ENCODE measurements around the gene A4GALT. TPM values are rescaled to one million over a fixed set of nuclear protein-coding genes. Genes with fewer than 3 reads are reported as not detected.
"Not testable (repeated sequence)": the region's sequence is repeated elsewhere in the genome, so short reads cannot be mapped to it uniquely, and the experiment has no call there.

Gene A4GALT, protein sequence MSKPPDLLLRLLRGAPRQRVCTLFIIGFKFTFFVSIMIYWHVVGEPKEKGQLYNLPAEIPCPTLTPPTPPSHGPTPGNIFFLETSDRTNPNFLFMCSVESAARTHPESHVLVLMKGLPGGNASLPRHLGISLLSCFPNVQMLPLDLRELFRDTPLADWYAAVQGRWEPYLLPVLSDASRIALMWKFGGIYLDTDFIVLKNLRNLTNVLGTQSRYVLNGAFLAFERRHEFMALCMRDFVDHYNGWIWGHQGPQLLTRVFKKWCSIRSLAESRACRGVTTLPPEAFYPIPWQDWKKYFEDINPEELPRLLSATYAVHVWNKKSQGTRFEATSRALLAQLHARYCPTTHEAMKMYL
- not detected for total RNA-seq

DNA sequence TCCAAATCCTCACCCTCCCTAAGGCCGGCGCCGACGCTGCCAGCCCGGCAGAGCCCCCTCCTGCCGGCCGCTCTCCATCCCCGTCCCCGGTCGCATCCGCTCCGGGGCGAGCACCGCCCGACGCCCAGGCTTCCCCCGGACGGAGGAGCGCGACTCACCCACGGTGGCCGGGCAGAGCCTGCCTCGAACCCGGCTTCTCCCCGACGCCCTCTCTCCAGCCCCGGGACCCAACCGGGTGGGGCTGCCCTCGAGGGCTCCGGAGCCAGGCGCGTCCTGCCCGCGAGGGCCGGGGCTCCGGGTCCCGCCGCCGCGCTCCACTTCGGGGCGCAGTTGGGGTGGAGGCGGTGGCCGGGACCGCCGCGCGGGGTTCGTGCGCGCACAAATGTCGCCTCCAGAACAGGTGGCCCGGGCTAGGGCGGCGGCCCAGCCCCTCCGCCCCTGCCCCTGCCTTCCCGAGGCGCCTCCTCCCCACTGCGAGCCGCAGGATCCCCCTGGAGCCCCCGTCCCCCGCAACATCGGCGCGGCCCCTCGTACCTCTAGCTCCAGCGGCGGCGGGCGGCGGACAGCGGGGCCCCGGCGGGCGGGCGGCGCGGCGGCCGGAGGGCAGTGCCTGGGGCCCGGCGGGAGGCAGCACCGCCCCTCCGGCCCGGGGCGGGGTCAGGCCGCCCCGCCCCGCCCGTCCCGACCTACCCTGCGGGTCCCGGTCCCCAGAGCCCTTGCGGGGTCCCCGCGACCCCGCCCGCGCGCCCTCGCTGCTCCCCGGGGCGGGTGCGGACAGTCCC, at the start of gene A4GALT:
Gene A4GALT, minus strand, starts transcription at position 608 of the 782 bp plus-strand sequence. CDS start 26,919 bp downstream, outside the sequence.
- H3K27me3 Mint-ChIP-seq, result peaks cover 64% of the 10 kb centered on the region

DNA sequence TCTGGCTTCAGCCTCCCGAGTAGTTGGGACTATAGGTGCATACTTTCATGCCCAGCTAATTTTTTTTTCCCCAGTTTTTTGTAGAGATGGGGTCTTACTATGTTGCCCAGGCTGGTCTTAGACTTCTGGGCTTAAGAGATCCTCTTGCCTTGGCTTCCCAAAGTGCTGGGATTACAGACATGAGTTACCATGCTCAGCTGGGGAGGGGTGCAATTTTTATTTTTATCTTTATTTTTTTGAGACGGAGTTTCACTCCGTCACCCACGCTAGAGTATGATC, 49.7 kb upstream of the A4GALT start:
- POLR2A ChIA-PET, result no interaction called here
- Mint-ChIP-seq H3K4me3 (no peak overlapping the region), H3K4me1 (no peaks in the 10 kb centered on the region), H3K36me3 (no peaks in the 10 kb centered on the region), H3K27ac (no peak overlapping the region), H3K9me3 (no peaks in the 10 kb centered on the region), H3K27me3 (no peaks in the 10 kb centered on the region)
- DNase-seq (no peak), ATAC-seq (ENCODE audit: low read depth) (no peak)

More for the DNA sequence above, at the start of gene A4GALT:
- POLR2A ChIA-PET, result interaction anchor here (0.6 kb wide), 1 partner anchor 106 kb away, joined by 3 read pairs; the partner anchor contains the start of gene POLDIP3
- Mint-ChIP-seq H3K4me3 (peak within 1 kb of the TSS; percentile 46), H3K9me3 (no peaks in the 10 kb centered on the region), H3K27ac (no peak within 1 kb of the TSS), H3K36me3 (no peaks in the 10 kb centered on the region), H3K4me1 (peaks cover 15% of the 10 kb centered on the region)
- peak; percentile 43 for DNase-seq
- ATAC-seq (ENCODE audit: low read depth), result peak; percentile 69

DNA sequence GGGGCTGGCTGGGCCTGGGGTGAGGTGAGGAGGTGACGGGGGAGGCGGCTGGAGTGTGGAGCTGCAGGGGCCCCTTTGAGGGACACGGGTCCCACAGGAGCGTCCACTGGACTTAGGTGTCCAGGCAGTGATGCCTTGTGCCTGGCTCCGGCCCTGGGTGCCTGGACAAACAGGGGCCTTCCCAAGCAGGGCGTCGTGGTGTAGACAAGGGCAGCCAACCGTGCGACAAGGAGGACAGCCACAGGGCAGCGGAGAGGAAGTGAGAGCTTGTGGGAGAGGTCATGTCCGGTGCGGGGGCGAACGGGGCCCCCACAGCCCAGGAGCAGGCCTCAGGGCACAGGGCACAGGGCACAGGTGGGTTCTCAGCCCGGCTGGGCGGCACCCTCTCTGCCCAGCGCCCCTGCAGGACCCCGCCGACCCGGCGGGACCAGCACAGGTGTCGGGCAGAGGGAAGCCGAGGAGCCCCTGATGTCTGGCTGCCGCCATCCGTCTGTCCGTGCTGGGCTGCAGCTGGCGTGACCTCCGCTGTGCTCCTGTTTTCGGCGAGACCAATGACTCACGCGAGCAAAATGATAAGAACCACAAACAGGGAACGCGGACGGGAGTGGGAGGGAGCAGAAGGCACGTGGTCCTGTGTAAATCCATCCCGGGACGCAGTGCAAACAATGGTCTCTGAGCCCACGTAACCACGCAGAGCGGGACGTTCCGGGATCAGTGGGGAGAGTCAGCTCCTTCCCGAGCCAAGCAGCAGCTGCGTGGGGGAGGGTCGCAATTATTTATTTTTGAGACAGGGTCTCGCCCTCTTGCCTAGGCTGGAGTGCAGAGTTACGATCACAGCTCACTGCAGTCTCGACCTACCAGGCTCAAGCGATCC, 49.1 kb upstream of the A4GALT start:
- POLR2A ChIA-PET, result no interaction called here
- ATAC-seq (ENCODE audit: low read depth), result no peak
- Mint-ChIP-seq H3K4me1 (no peaks in the 10 kb centered on the region), H3K9me3 (no peaks in the 10 kb centered on the region), H3K36me3 (no peaks in the 10 kb centered on the region), H3K27me3 (no peaks in the 10 kb centered on the region), H3K4me3 (no peak overlapping the region), H3K27ac (no peak overlapping the region)
- DNase-seq, result no peak

DNA sequence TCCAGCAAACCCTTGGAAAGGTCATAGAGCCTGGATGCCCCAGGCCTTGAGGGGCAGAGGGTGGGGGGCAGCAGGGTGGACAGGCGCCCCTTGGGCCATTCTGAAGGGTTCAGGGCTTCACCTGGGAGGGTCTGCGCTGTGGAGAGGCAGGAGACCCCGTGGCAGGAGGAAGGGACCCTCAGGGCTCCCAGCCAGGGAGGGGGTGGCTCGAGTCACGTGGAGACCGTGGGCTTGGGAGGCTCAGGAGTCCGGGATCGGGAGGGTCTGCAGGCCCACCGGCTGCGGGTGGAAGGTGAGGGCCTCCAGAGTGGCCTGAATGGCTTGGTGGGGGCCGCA, 48.5 kb upstream of the A4GALT start:
- Mint-ChIP-seq H3K4me3 (no peak overlapping the region), H3K27ac (no peak overlapping the region), H3K27me3 (no peaks in the 10 kb centered on the region), H3K36me3 (no peaks in the 10 kb centered on the region), H3K9me3 (no peaks in the 10 kb centered on the region), H3K4me1 (no peaks in the 10 kb centered on the region)
- ATAC-seq (ENCODE audit: low read depth) (no peak), DNase-seq (no peak)
- POLR2A ChIA-PET, result no interaction called here

DNA sequence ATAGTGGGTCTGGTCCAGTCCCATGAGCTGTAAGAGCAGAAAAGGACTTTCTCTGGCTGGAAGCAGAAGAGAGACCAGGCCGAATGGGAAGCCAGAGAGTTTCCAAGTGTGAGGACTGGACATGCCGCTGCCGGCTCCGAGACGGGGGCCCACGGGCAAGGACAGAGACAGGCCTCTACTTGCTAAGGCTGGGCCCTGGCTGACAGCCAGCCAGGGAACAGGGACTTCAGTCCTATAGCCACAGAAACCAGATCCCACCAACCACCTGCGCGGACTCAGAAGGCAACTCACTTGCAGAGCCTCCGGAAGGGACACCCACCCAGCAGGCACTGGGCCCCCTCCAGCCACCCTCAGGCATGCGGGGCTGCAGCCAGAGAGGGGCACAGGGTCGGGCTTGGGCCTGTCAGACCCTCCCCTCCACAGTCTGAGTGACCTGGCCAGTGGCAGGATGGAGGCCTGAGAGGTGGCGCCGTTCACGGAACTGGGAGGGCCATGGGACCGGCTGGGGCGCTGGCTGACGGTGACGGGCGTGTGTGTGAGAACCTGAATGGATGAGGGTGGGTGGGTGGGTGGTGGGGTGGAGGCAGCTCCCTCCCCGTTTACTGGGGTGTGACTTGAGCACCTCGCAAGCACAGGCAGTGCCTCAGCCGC, 47.8 kb upstream of the A4GALT start:
- no peaks in the 10 kb centered on the region for H3K36me3 Mint-ChIP-seq
- DNase-seq (no peak), ATAC-seq (ENCODE audit: low read depth) (no peak)
- no peaks in the 10 kb centered on the region for H3K4me1 Mint-ChIP-seq
- H3K4me3 Mint-ChIP-seq, result no peak overlapping the region
- H3K27me3 Mint-ChIP-seq, result no peaks in the 10 kb centered on the region
- no peaks in the 10 kb centered on the region for H3K9me3 Mint-ChIP-seq
- no peak overlapping the region for H3K27ac Mint-ChIP-seq
- POLR2A ChIA-PET, result interaction anchor here (0.6 kb wide), 1 partner anchor 1338 kb away, joined by 6 read pairs; no protein-coding TSS in a partner anchor

DNA sequence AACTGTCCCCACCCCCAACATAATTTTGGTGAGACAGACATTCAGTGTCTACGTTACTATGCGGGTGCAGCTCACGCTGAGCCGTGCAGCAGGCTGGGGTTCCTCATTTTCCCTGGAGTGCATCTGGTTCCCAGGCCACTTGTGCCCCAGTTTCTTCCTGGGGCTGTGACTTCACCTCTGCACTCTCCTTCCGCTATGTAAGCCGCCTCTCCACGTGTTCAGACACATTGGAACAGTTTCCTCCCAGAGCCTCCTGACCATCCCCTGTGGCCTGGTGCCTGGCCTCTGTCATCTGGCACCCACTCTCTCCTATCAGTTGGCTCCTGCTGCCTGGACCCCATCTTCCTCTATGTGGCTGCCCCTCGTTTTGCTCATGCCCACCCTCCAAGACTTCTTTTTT, 46.2 kb upstream of the A4GALT start:
- Mint-ChIP-seq H3K27me3 (peaks cover 2% of the 10 kb centered on the region), H3K27ac (no peak overlapping the region), H3K9me3 (no peaks in the 10 kb centered on the region), H3K4me3 (no peak overlapping the region), H3K36me3 (no peaks in the 10 kb centered on the region), H3K4me1 (no peaks in the 10 kb centered on the region)
- no peak for DNase-seq
- ATAC-seq (ENCODE audit: low read depth), result no peak
- POLR2A ChIA-PET, result no interaction called here

DNA sequence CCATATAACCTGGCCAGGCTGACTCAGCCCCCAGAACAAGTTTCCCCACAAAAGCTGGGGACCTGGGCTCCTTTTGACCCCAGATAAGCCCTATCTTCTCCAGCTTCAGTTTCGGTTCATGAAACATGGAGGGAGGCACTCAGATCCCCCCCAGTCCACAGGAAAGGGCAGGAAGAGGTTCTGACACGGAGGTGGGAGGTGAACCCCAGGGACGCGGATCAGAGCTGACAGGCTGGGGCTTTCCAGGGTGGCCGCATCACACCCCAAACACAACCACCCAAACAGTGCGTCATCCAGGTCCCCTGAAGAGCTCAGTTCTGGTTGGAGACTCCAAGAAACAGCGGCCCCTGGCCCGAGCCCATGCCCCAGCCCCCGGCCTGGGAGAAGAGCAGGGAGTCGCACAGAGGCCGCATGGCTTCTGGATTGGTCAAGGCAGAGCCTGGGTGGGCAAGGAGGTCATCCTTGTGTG, 44.3 kb upstream of the A4GALT start:
- no peaks in the 10 kb centered on the region for H3K9me3 Mint-ChIP-seq
- H3K27ac Mint-ChIP-seq, result no peak overlapping the region
- ATAC-seq (ENCODE audit: low read depth) (no peak), DNase-seq (no peak)
- H3K27me3 Mint-ChIP-seq, result peaks cover 2% of the 10 kb centered on the region
- no peaks in the 10 kb centered on the region for H3K36me3 Mint-ChIP-seq
- no peaks in the 10 kb centered on the region for H3K4me1 Mint-ChIP-seq
- POLR2A ChIA-PET, result no interaction called here
- H3K4me3 Mint-ChIP-seq, result no peak overlapping the region

DNA sequence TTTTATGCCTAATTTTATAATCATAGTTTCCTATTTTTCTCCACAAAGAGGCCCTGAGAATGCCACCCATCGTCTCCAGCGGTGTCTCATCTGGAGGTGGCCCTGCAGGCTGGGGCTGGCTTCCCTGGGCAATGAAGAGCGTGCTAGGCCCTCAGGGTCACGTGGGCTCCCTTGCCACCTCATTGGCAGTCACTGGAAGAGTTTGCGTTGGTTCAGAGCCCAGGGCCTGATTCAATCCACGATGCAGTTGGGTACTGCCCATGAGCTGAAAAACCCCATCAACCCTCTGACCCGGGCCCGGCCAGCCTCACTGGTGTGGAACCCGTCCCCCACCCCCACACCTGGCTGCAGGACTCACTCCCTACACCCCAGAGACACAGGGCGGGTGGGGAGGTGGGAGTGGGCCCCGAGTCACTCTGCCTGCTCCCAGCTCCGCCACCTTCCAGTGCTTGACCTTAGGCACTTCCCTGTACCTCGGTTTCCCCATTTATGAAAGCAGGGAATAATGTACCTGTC, 43.4 kb upstream of the A4GALT start:
- POLR2A ChIA-PET, result no interaction called here
- no peak for DNase-seq
- Mint-ChIP-seq H3K9me3 (no peaks in the 10 kb centered on the region), H3K36me3 (no peaks in the 10 kb centered on the region), H3K27me3 (peaks cover 2% of the 10 kb centered on the region), H3K27ac (no peak overlapping the region), H3K4me3 (no peak overlapping the region), H3K4me1 (no peaks in the 10 kb centered on the region)
- ATAC-seq (ENCODE audit: low read depth), result no peak

DNA sequence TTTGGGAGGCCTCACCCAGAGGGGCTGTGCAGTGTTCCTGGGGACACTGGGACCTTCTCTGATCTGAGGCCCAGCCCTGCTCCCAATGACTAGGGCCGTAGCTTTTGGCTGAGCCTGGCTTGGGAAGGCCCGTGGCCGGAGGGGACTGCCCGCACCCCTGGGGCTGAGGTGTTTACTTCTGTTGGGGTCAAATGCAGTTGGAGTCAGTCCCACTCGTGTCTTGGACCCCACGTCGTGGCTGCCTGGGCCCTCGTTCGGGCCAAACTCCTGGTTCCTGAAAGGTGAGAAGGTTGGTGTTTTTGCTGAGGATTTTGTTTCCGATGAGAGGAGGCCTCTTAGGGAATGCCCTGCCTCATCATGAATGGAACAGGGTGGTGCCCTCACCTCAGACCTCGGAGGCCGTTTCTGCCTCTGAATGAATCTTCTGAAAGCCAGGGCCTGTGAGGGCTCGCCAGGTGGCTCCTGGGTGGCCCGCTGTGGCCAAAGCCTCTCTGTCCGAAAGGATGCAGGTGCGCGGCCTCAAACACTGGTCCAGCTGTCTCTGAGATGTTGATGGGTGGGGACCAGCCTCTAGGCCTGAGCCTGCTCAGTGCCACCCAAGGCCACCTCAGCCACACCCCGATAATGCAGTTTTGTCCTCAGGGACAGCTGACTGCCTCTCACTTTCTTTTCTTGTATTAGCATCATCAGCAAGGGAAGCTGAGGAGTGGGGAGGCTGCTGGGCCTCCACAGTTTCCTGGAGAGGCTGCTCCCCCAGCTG, 40.3 kb upstream of the A4GALT start:
- Mint-ChIP-seq H3K27ac (no peak overlapping the region), H3K36me3 (no peaks in the 10 kb centered on the region), H3K4me1 (no peaks in the 10 kb centered on the region), H3K27me3 (peaks cover 7% of the 10 kb centered on the region), H3K9me3 (no peaks in the 10 kb centered on the region), H3K4me3 (no peak overlapping the region)
- POLR2A ChIA-PET, result no interaction called here
- ATAC-seq (ENCODE audit: low read depth) (no peak), DNase-seq (no peak)

DNA sequence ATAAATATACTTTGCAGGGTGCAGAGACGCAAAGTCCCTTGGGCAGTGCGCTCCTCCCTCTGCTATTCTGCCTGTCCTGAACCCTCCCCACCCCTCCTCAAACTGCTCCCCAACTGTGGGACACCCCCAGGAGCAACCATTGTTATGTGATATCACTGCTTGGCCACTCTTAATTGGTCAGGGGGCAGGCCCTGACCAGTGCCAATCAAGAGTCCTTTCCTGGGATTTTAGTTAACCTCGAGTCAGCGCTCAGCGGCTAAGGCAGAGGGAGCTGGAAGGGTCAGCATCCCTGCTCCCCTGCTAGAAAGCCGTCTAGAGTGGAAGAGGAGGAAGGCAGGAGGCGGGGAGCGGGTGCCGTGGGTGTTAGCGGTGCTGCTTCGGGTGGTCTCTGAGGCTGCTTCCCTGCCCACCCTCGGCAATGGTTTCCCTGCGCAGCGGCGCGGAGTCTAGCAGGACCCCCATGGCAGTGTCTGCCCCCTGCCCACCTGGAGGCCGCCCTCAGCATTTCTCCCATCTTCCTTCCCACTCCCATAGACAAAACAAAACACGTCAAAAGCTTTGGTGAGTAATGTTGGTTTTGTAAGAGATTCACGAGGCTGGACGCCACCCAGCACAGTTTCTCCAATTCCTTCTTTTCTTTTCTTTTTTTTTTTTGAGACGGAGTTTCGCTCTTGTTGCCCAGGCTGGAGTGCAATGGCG, 38.4 kb upstream of the A4GALT start:
- no peaks in the 10 kb centered on the region for H3K9me3 Mint-ChIP-seq
- H3K27ac Mint-ChIP-seq, result peak overlapping the region; percentile 32
- H3K4me3 Mint-ChIP-seq, result no peak overlapping the region
- DNase-seq (no peak), ATAC-seq (ENCODE audit: low read depth) (no peak)
- peaks cover 7% of the 10 kb centered on the region for H3K27me3 Mint-ChIP-seq
- POLR2A ChIA-PET, result no interaction called here
- H3K4me1 Mint-ChIP-seq, result no peaks in the 10 kb centered on the region
- no peaks in the 10 kb centered on the region for H3K36me3 Mint-ChIP-seq

DNA sequence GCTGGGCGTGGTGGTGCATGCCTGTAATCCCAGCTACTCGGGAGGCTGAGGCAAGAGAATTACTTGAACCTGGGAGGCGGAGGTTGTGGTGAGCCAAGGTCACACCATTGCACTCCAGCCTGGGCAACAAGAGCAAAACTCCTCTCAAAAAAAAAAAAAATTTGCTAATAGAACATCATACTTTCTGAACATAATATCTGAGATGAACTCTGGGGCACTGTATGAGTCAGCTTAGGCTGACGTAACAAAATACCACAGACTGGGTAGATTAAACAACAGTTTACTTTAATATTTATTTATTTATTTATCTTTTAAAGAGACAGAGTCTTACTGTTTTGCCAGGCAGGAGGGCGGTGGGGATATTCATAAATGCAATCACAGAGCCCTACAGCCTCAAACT, 34.9 kb upstream of the A4GALT start:
- ATAC-seq (ENCODE audit: low read depth); H3K27me3 Mint-ChIP-seq; H3K36me3 Mint-ChIP-seq; H3K27ac Mint-ChIP-seq; H3K4me1 Mint-ChIP-seq; H3K9me3 Mint-ChIP-seq; H3K4me3 Mint-ChIP-seq; DNase-seq: not testable (repeated sequence)
- POLR2A ChIA-PET, result interaction anchor here (0.6 to 0.7 kb wide), 2 partner anchors 143 to 549 kb away, joined by 3 to 4 read pairs; no protein-coding TSS in a partner anchor

DNA sequence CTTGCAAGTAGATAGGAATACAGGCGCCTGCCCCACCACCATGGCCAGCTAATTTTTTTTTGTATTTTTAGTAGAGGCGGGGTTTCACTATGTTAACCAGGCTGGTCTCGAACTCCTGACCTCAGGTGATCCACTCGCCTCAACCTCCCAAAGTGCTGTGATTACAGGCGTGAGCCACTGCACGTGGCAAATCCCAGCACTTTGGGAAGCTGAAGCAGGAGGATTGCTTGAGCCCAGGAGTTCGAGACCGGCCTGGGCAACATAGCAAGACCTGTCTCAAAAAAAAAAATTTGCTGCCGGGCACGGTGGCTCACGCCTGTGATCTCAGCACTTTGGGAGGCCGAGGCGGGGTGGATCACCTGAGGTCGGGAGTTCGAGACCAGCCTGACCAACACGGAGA, 34.5 kb upstream of the A4GALT start:
- not testable (repeated sequence) for H3K4me1 Mint-ChIP-seq; H3K36me3 Mint-ChIP-seq; H3K27ac Mint-ChIP-seq; H3K27me3 Mint-ChIP-seq; DNase-seq; H3K9me3 Mint-ChIP-seq; ATAC-seq (ENCODE audit: low read depth); H3K4me3 Mint-ChIP-seq
- POLR2A ChIA-PET, result interaction anchor here (0.7 kb wide), 1 partner anchor 548 kb away, joined by 3 read pairs; no protein-coding TSS in a partner anchor
